ENCODE results near the gene GP9.

GP9 gene

DNA sequence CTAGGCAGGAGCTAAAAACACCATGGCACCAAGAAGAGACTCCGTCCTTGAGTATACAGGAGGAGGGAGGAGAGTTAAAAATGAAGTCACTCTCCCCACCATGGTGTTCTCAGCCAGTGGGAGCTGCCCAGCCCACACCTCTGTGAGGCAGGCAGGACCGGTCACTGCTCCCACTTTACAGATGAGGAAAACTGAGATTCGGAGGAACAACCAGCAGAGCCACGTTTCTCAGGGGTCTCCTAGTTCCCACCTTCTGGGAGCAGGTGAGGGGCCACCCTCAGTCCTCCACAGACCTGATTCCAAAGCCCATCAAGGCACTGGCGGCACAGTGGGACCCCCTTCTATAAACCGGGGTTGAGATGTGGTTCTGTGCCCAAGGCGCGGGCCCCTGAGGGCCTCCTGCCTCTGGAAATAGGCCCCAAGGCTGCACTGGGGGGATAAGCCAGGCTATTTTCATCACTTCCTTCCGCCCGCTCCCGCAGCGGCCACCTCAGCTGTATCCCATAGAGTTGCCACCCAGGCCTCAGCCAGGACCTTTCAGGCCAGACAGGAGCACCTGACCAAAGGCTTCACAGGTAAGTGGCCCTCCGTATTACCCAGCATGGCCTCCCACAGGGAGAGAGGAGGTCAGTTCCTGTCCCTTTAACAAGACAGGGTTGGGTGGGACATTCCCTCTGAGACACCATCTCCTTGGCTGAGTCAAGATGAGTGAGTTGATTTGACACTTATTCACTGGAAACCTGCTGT, at the start of gene GP9:
GP9 (plus strand) TSS at position 504 of the 747 bp plus-strand sequence. CDS start 961 bp downstream, outside the sequence.
- no peak for DNase-seq (ENCODE audit: low read depth)

DNA sequence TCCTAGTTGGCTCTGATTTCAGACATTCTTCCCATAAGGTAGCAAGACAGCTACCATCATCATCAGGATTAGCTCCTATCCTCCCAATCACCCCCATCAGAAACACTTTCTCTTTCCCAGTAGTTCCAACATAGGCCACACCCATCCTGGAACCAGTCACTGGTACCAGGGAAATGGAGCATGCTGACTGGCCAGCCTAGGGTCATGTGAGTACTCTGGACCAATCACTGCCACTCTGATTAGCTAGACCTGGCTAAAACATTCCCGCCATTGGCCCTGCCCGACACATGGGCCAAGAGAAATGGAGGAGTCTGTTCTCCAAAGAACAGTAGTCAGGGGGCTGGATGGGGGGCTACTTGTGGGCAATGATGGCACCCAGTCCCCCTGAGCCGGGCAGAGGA, 47.1 kb upstream of the GP9 start:
- DNase-seq (ENCODE audit: low read depth) = no peak

GRCh38 chr3:129014148-129014547, 46.4 kb upstream of the GP9 start:
- DNase-seq (ENCODE audit: low read depth) = no peak

DNA sequence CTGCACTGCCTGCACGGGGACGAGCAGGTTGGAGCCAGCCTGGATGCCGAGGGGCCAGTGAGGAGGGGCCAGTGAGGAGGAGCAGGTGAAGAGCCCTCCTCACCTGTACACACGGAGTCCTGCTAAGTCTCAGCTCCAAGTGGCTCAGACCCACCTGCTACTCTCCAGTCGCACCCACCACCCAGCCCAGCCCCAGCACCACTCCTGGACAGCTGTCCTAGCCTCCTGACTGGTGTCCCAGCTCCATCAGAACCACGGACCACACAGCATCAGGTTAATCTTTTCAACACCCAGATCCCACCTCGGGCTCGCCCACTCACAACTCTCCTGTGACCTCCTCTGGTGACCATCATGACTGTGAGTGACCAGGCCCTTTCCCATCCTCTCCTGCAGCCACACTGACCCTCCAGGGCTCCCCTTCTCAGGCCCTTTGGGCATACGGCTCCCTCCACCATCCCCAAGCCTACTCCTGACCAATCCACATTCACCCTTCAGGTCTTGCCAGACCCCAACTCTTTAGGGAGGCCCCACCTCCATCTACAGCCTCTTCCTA, 45.7 kb upstream of the GP9 start:
- DNase-seq (ENCODE audit: low read depth) = no peak

GRCh38 chr3:129015388-129016105, 45.0 kb upstream of the GP9 start:
- peak; percentile 24 for DNase-seq (ENCODE audit: low read depth)

- peak; percentile 23 for DNase-seq (ENCODE audit: low read depth)
These were observed 44.2 kb upstream of the GP9 start for GRCh38 chr3:129016356-129016719.

DNA sequence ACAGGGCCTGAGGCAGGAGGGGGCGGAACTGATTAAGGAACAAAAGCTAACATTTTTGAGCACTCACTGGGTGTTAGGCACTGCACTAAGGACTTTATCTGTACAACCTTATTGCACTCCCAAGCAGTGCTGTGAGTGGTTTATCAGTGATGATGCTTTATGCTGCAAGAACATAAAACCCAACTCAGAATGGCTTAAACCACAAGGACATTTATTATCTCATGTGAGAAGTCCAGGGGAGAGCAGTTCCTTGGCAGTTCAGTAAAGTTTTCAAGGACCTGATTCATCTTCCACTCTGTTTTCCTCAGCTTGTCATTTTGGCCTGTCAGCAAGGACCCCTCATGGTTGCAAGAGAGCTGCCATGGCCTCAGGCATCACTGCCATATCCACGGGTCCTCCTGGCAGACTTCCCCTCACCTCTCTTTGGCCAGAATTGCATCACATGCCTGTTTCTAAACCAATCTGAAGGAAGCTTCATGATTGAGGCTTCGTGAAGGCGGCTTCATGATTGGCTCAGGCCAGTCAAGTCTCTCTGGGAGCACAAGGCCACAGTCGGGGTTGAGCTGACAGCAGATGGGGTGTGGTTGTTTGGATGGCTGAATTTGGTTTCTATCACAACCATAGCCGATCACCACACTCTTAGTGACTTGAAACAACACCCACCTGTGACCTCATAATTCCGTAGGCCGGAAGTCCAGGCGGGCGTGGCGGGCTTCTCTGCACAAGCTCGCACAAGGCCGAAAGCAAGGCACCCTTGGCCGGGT, 43.7 kb upstream of the GP9 start:
- DNase-seq (ENCODE audit: low read depth) = no peak

DNA sequence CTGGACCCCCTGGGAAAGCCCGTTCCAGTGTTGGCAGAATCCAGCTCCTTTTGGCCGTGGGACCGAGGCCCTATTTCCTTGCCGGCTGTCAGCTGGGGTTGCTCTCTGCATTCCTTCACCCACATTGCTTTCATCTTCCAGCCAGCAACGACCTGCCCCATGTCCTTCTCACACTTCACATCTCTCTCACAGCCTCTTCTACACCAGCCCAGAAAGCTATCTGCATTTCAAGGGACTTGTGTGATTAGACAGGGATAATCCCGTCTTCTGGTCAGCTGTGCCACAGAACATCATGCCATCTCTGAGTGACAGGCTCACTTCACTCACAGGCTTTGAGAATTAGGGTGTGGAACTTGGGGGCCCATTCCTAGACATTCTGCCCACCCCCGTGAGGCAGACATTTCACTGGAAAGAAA, 43.1 kb upstream of the GP9 start:
- no peak for DNase-seq (ENCODE audit: low read depth)

- no peak for DNase-seq (ENCODE audit: low read depth)
These were observed 42.3 kb upstream of the GP9 start for GRCh38 chr3:129018271-129018670.

DNA sequence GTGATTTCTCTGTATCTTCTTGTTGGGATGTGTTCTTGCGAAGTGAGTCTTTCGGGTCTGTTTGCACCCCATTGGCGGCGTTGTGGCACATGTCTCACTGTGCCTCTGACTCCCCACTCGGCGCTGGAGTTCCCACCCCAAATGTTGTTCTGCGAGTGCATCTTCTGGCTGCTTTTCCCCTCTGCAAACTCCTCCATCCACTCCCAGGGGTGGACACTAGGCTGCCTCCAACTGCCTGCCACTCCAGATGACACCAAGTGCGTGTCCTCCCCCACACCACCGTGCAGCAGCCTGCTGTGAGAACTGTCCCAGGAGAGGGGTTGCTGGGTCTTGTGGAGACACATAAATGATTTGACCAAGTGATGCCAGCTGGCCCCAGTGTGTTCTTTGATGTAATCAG, 41.8 kb upstream of the GP9 start:
- DNase-seq (ENCODE audit: low read depth) = no peak

DNA sequence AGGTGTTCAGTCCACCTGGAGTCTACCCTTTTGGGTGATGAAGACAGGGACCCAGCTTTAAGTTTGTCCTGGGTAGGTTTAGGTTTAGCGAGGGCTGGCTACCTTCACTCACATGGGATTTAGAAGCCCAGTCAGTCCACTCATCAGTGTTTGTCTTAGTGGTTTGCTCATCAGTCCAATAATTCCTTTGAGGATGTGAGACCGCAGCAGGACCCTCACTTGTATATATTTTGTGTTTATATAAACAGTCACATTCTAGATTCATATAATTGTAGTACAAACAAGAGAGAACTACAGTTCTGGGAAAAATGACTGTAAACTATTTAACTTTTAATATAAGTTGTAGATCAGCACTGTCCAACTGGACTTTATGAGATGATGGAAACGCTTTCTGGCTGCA, 41.3 kb upstream of the GP9 start:
- DNase-seq (ENCODE audit: low read depth) = no peak

DNA sequence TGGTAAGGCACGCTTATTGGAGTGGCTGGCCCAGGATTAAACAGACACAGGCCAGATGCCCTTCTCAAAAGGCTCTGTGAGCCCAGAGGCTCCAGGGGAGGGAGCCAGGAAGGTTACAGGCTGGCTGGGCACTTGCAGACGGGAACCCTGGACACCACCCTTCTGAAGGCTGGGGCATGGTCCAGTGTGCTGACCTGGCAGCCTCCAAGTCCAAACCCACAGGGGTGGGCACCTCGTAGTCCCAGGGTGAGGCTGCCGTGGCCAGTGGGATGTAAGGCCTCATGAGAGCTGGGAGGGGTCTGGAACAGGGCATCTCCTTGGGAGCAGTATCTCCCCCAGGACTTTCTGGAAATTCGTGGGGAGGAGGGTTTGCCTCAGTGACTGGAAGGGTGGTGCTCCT, 39.9 kb upstream of the GP9 start:
- DNase-seq (ENCODE audit: low read depth) = no peak

- DNase-seq (ENCODE audit: low read depth) = no peak
These were observed 39.4 kb upstream of the GP9 start for GRCh38 chr3:129021140-129021551.

- no peak for DNase-seq (ENCODE audit: low read depth)
These were observed 38.2 kb upstream of the GP9 start for GRCh38 chr3:129022114-129023007.

DNA sequence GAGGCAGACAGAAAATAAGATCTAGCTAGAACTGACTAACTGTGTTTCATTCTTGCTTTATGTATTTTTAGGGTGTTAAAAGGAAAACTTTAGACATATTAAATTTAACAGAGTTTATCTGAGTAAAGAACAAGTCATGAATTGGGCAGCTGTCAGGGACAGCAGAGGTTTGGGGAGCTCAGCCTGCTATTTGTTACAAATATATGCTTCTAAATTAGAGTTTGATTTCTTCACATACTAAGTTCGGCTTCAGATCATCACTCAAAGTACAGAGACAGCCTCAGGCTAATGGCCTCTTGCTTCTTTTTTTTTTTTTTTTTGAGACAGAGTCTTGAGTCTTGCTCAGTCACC, 37.6 kb upstream of the GP9 start:
- DNase-seq (ENCODE audit: low read depth) = no peak

GRCh38 chr3:129023909-129024308, 36.7 kb upstream of the GP9 start:
- no peak for DNase-seq (ENCODE audit: low read depth)

DNA sequence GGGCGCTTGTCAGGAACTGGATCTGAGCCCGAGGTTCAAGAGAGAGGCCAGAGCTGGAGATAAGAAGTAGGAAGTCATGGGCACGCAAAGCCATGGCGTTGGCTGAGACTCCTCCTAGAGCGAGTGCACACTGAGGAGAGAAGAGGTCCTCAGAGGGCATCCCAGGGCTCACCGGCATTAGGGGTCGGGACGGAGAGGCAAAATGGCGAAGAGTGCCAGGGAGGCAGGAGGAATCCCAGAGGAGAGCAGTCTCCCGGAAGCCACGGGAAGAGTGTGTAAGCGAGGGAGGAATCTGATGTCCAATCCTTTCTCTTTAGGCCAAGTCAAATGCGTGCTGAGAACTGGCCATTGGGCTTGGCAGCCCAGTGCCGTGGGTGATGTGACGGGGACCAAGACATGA, 35.5 kb upstream of the GP9 start:
- DNase-seq (ENCODE audit: low read depth) = no peak

DNA sequence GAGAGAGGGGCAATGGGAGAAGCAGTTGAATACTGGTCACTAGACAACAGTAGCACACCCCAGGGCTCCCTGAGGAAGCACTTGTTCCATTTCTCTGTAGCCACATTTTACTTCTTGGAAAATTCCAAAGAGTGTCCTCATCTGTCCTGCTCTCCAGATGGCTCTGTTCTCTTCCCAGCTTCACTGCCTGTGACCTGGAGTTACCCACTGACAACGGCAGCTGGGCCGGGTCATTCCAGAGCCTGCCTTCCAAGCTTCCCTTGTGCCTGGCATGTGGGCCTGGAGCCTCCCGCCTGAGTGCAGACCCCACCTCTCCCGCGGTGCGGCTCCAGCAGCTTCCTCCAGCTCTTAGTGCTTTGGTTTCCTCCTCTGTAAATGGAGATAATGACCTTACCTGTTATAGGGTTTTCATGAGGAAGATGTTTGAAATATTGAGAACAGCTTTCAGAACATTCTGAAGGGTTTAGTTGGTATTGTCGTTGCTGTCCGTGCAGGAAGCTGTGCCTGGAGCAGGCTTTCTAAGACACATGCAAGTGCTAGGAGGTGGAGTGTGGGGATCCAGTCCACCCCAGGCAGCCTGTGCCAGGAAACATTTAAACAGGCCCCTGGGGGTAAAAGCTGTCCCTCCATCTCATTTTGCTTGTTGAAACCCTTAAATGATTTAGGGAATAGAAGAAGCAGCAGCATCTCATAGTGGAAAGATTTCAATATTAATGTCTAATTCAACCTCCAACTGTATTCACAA, 34.7 kb upstream of the GP9 start:
- no peak for DNase-seq (ENCODE audit: low read depth)

- peak; percentile 87 for DNase-seq (ENCODE audit: low read depth)
These were observed 33.6 kb upstream of the GP9 start for GRCh38 chr3:129026728-129027543.

GRCh38 chr3:129027544-129027880, 33.1 kb upstream of the GP9 start:
- no peak for DNase-seq (ENCODE audit: low read depth)
